T1000 (cell line): ENCODE results near the gene NMB.
A peak's percentile ranks its signal among the peaks of the same experiment; 100 is the strongest.
"Not testable (repeated sequence)": the region's sequence is repeated elsewhere in the genome, so short reads cannot be mapped to it uniquely, and the experiment has no call there.

ENCODE experiments used
- DNase-seq: peaks from one replicate; lab custom pipeline; 2025; ENCODE audit warnings: mixed read lengths; lab: John Stamatoyannopoulos, UW

The NMB gene

GRCh38 chr15:84658080-84658787, at the start of gene NMB:
TSS of gene NMB (minus strand) at chr15:84658199. CDS start at chr15:84658152, 47 bp downstream.
- peak; percentile 70 for DNase-seq

- no peak for DNase-seq
These were observed 45.8 kb upstream of the NMB start for GRCh38 chr15:84703808-84704207.

GRCh38 chr15:84702961-84703482, 45.0 kb upstream of the NMB start:
- no peak for DNase-seq

- DNase-seq = no peak
These were observed 41.7 kb upstream of the NMB start for GRCh38 chr15:84699538-84700191.

GRCh38 chr15:84697236-84697990, 39.4 kb upstream of the NMB start:
- DNase-seq = no peak

GRCh38 chr15:84696757-84697156, 38.8 kb upstream of the NMB start:
- DNase-seq = no peak

- no peak for DNase-seq
These were observed 32.3 kb upstream of the NMB start for GRCh38 chr15:84690342-84690741.

GRCh38 chr15:84689858-84690257, 31.9 kb upstream of the NMB start:
- no peak for DNase-seq

GRCh38 chr15:84686446-84686845, 28.4 kb upstream of the NMB start:
- not testable (repeated sequence) for DNase-seq

GRCh38 chr15:84685304-84685703, 27.3 kb upstream of the NMB start:
- DNase-seq = peak; percentile 42

- peak; percentile 14 for DNase-seq
These were observed 26.1 kb upstream of the NMB start for GRCh38 chr15:84684092-84684491.

GRCh38 chr15:84681831-84682230, 23.8 kb upstream of the NMB start:
- DNase-seq = no peak

GRCh38 chr15:84671211-84671610, 13.2 kb upstream of the NMB start:
- no peak for DNase-seq

- no peak for DNase-seq
These were observed 11.7 kb upstream of the NMB start for GRCh38 chr15:84669726-84670125.

GRCh38 chr15:84668221-84668982, 10.4 kb upstream of the NMB start:
- DNase-seq = no peak

GRCh38 chr15:84666373-84666772, 8.4 kb upstream of the NMB start:
- DNase-seq = no peak

- DNase-seq = no peak
These were observed 3.0 kb upstream of the NMB start for GRCh38 chr15:84661001-84661400.

- no peak for DNase-seq
These were observed 2.1 kb upstream of the NMB start for GRCh38 chr15:84659904-84660781.

- no peak for DNase-seq
These were observed 901 bp upstream of the NMB start for GRCh38 chr15:84658788-84659411.

GRCh38 chr15:84657748-84658079, 285 bp downstream of the NMB start:
- DNase-seq = no peak

GRCh38 chr15:84656972-84657371, 1.0 kb downstream of the NMB start:
- DNase-seq = no peak
